Fibroblast of the conjunctiva (primary cell): ENCODE measurements around the gene HDDC2.
A peak's percentile ranks its signal among the peaks of the same experiment; 100 is the strongest.

ENCODE experiments used
- DNase-seq: peaks from one replicate; pipeline ENCODE4 v3.0.0-alpha.2; 2010; ENCODE audit warnings: low read depth

The HDDC2 gene

DNA sequence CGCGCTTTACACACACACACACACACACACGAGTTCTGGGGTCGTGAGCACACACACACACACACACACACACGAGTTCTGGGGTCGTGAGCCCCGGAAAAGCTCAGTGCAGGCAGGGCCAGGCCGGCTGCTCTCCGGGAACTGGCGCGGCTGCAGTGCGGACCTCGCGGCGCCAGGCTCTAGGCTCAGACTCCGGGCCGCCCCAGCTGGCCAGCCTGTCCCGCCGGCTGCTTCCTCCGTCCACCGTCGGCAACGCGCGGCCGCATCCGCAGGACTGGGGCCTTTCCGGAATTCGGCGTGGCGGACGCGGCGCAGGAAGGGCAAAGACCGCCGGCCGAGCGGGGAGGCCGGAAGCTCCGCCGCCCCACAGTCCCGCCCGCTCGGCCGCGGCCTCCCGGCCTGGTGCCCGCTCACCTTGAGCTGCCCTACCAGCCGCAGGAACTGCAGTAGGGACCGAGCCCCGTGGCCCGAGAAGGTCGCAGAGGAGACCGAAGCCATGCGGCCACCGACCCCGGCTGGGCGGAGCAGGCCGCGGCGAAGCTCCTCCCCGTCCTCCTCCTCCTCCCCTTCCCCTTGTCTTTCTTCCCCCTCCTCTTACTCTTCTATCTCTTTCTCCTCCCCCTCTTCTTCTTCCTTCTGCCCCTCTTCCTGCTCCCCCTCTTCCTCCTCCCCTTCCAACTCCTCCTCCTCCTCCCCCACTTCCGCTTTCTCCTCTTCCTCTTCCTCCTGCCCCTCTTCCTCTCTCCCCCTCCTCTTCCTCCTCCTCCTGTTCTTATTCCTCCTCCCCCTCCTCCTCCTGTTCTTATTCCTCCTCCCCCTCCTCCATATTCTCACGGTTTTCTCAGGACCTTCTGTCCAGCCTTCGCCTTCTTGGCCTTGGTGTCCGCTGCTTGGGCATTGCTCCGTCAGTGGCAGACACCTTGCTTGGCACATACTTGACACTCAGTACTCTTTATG is at the start of gene HDDC2:
Gene HDDC2, minus strand, starts transcription at position 533 of the 957 bp plus-strand sequence. Its CDS starts 35 bp downstream, at position 498.
- DNase-seq, result peak; percentile 24

DNA sequence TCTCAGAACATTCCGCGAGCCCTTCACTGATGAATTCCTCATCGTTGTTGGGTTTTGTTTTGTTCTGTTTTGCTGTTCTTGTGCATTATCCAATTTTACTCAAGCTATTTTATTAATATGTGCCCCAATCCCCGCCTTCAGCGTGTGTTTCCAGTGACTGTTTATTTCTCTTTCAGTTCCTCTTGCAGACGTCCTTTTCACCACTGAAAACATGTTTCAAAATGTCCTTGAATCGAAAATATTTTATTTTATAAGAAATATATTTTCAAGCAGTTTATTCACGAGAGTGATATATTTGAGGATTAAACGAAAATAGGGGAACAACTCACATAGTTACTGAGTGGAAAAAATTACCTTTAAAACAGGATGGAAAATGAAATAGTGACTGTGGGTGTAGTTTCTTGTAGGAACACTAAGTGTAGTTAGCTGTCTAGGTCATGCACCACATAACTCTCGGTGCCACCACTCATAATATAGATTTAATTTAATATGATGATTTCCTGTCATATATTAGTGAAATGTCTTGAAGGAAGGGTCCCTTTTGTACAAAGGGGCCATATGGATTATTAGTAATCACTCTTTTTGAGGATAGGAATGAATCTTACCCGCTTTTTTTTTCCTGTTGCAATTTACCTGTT is 45.3 kb upstream of the HDDC2 start:
- DNase-seq, result no peak

DNA sequence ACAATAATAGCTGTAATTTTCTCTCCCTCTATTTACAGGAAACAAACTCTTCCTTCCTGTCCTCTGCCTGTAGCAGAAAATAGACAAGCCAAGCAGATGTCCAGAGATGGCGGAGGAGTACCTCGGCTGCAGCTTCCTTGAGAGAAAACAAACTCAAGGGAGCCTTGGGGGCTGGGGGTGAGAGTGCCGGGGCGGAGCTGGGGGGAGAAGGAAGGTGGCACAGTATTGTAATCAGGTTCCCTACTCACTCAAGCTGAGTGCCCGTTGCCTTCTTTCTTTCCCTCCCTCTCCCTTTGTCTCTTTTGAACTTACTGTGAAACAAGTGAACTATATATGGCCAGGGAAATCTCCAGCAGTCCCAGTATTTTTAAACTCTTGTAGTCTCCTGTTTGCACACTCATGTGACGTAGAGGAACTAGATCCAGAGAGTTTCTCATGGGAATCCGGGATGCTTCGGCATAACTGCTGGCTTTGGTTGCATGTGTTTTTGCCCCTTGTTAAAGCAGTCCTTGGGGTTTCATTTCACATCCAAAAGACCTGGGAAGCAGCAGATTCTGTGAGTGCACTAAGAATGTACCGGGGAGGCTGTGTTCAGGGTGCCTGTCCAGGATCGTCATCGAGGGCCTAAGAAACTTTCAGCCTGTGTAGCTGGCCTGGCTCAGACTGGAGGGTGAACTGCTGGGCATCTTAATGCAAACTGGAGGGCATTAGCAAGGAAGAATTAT is 44.6 kb upstream of the HDDC2 start:
- DNase-seq, result no peak

- no peak for DNase-seq
These were observed 39.7 kb upstream of the HDDC2 start for GRCh38 chr6:125341460-125341859.

- no peak for DNase-seq
These were observed 39.2 kb upstream of the HDDC2 start for GRCh38 chr6:125340991-125341390.

DNA sequence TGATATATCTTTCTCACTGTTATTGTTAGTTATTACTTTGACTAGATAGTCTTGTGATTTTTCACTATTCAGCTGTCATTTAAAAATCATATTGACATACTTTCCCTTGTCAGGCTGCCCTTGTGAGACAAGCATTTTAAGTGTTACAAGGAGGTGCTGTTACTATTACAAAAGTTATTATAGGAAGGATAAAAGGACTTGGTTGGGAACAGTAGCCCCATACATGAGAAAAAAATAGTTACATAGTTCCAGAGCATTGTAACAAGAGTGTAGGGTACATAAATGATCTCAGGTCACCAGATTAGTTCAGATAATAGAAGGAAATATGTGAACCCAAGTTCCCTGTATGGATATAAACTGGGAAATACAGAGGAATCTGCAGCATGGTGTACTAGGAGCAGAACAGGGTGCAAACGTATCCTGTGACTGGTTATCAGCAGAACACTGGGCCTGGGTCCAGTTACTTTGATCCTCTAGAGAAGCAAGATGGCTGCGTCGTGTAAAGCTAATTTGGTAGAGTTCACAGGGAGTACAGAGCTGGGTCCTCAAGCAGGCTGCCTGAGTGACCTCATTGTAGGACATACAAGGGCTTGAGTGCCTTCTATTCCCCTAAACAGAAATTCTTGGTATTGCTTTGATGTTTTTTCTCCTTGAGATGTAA is 38.5 kb upstream of the HDDC2 start:
- no peak for DNase-seq

- no peak for DNase-seq
These were observed 37.9 kb upstream of the HDDC2 start for GRCh38 chr6:125339653-125340052.

DNA sequence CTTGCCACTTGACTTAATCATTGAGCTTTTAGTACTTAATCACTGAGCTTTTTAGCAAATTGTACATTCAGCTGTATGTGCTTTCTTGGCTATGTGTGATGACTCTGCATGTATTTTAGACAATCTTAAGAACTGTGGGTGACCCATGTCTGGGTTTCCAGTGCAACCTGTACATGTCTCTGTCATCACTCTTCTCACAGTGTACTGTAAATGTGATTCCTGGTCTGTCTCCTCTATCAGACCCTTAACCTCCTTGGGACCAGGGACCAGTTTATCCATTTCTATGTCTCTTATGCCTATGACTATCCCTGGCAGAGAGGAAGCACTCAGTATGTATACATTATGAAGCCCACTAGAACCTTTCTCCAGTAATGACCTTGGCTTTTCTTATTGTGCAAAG is 36.6 kb upstream of the HDDC2 start:
- no peak for DNase-seq

DNA sequence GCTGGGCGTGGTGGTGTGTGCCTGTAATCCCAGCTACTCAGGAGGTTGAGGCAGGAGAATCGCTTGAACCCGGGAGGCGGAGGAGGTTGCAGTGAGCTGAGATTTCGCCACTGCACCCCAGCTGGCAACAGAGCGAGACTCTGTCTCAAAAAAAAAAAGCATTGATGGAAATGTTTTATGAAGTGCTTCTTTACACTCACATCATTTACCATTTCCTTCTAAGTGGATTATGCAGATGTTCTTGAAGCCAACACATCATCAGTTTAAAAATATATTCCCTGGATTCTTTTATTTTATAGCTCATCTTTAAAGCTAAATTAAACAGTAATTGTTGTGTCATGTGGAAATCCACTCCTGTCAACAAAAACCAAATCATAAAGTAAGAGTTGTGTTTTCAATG is 35.9 kb upstream of the HDDC2 start:
- no peak for DNase-seq

DNA sequence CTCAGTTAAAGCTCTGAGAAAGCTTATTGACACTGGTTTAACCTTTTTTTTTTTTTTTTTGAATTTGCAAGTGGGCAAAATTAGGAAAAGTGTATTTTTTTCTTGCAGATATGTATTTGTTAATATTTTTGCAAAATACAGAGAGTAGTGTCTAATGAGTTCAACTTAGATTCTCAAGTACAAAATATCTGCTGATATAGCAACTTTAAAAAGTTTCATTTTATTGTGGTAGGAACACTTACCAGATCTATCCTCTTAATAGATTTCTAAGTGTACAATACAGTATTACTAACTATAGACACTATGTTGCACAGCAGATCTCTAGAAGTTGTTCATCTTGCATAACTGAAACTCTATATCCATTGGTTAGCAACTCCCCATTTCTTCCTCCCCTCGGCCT is 30.9 kb upstream of the HDDC2 start:
- DNase-seq, result no peak

- DNase-seq, result no peak
These were observed 23.8 kb upstream of the HDDC2 start for GRCh38 chr6:125325586-125325985.

- DNase-seq, result no peak
These were observed 21.6 kb upstream of the HDDC2 start for GRCh38 chr6:125323376-125323775.

DNA sequence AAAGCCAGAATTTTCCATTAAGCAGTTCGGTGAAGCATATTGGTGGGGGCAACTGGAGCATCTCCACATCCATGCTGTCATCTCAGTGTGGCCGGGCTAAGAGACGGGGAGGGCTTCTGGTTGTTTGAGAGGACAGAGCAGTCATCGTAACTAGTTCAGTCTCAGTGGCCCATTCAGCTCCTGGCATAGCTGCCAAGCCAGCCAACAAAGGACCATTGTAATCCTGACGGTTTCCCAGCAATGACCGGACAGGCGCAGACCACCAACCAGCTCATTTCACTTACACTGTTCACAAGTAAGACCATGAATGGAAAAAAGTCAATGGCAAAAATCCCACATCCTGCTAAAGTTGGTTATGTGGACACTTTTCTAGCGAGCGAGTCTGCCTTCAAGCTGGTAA is 14.9 kb upstream of the HDDC2 start:
- no peak for DNase-seq

DNA sequence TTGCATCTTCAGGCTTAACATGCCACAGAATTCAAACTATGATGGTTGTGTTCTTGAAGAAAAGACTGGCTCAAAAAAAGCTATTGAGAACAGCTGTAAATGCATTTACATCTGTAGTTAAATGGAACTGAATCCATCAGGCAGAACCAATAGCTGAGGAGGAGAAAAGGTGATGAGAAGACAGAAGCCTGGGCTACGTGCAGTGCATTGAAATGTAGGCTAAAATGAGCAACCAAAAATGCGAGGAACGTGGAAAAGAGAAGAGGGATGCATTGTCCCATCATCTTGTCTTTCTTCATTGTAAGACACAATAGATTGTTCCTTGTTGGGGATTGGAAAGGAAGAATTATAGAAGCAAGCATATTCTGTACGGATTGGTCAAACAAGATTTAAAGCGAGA is 13.8 kb upstream of the HDDC2 start:
- DNase-seq, result no peak

DNA sequence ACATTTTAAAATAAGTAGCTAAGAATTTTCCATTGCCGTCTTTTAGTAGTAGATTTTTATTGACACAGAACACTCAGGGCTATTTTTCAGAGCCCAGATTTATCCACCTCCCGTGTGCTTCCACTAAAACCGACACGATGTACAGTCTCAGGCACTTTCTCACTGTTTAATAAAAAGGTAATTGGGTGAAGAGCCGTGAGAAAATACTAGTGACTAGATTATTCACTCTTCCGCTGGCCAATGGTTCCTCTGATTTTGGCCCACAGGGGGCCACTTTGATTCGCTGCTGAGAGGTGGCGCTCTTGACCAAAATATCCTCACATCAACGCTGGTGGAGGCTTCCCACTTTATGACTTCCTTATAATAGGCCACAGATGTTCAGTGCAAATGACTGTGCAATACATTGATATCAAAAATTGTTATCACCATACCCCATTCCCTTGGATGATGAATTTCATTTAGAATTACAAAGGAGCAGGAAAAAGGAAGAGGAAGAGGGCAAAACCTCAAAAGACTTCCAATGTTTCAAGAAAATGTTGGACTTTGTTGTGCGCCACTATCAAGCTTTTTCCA is 12.3 kb upstream of the HDDC2 start:
- peak; percentile 52 for DNase-seq

DNA sequence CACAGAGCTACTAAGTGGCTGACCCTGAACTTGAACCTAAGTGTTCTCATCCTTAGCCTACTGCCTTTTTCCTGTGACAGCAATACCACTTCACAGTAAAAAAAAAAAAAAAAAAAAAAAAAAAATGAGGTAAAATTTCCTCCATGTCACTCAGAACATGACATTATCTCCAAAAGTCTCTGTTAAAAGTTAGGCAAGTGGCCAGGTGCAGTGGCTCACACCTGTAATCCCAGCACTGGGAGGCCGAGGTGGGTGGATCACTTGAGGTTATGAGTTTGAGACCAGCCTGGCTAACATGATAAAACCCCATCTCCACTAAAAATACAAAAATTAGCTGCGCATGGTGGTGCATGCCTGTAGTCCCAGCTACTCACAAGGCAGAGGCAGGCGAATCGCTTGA is 11.2 kb upstream of the HDDC2 start:
- no peak for DNase-seq

DNA sequence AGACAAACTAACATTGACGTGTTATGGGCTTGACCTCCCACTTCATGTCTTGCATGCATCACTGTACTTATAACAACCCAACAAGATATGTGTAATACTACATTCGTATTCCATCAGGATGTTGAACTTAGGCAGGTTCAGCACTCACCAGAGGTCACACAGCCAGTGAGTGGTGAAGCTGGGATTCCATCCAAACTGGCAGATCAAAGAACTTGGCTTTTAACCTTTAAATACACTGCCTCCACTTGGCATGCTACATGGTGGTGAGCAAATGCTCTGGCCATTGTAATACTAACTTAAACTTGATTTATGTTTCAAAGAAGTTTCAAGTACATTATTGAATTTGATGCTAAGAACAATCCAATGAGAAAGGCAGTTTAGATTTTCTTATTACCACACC is 10.7 kb upstream of the HDDC2 start:
- DNase-seq, result no peak

GRCh38 chr6:125310994-125311649 is 9.4 kb upstream of the HDDC2 start:
- DNase-seq, result peak; percentile 63

GRCh38 chr6:125307964-125308615 is 6.3 kb upstream of the HDDC2 start:
- no peak for DNase-seq

- no peak for DNase-seq
These were observed 5.5 kb upstream of the HDDC2 start for GRCh38 chr6:125307150-125307838.
